K562 (cell line): ENCODE data around the gene PPP1CA. TPM values are rescaled to one million over a fixed set of nuclear protein-coding genes. Genes with fewer than 3 reads are reported as not detected.

ENCODE experiments used
- ATF4 ChIP-seq: fragments of 450-650 bp; formaldehyde crosslinking; IDR thresholded peaks from 2 replicates; pipeline ENCODE4 v1.4.0; 2022; ENCODE audit warnings: mild to moderate bottlenecking, moderate library complexity
- HBP1 ChIP-seq: fragments of 450-650 bp; formaldehyde crosslinking; IDR thresholded peaks from 2 replicates; pipeline ENCODE4 v1.4.0; 2022; ENCODE audit warnings: missing genetic modification characterization
- MAFF ChIP-seq: IDR thresholded peaks from 2 replicates; pipeline ENCODE4 v1.6.1; 2012; ENCODE audit warnings: low read length, improper control_type of control experiment
- MLLT1 ChIP-seq, 2 experiments: fragments of 450-650 bp; IDR thresholded peaks; 2 replicates each; pipeline ENCODE4 v1.6.1; 2016
- POLR2AphosphoS2 ChIP-seq: IDR thresholded peaks from 2 replicates; pipeline ENCODE4 v1.6.1; 2012; ENCODE audit warnings: low read length, improper control_type of control experiment
- PRDM10 ChIP-seq: fragments of 450-650 bp; IDR thresholded peaks from 2 replicates; pipeline ENCODE4 v1.6.1; 2018; ENCODE audit not compliant: partially characterized antibody
- PYGO2 ChIP-seq: fragments of 450-650 bp; IDR thresholded peaks from 2 replicates; pipeline ENCODE4 v1.6.1; 2016; ENCODE audit warnings: mild to moderate bottlenecking, missing genetic modification characterization, moderate library complexity, missing compliant biosample characterization
- RHOXF2B ChIP-seq: fragments of 250-450 bp; sonication (Bioruptor Pico); conservative IDR thresholded peaks from 2 replicates; pipeline ENCODE4 v1.5.1; 2021
- VEZF1 ChIP-seq: fragments of 200-800 bp; sonication (Bioruptor generic); IDR thresholded peaks from 2 replicates; pipeline ENCODE4 v1.6.1; 2017; ENCODE audit warnings: missing genetic modification characterization, missing compliant biosample characterization
- ZNF282 ChIP-seq: sonication (generic); formaldehyde crosslinking; IDR thresholded peaks from 2 replicates; pipeline ENCODE4 v1.8.1; 2023; ENCODE audit warnings: missing genetic modification reagents
- polyA plus RNA-seq, 8 experiments: library from polyadenylated mRNA; depleted of rRNA in 4 of 8; stranded (reverse) in 5 of 8; unstranded in 3 of 8; fragments of >200 nt; fragmentation: Nextera tagmentation in 2 of 8; fragmentation: Illumina TruSeq in 1 of 8; extraction: Ambion mirVana in 2 of 8; extraction: Trizol in 1 of 8; gene quantifications; 2 replicates each; pipeline versions ENCODE4 v1.2.1 to v1.2.3, GENCODE V29; 2011 to 2014; ENCODE audit warnings: inconsistent platforms in 1 of 8, missing spikeins in 1 of 8
- total RNA-seq, 7 experiments: library from RNA; depleted of rRNA in 6 of 7; stranded (reverse); fragments of >200 nt in 6 of 7; fragmentation: Illumina TruSeq in 2 of 7; extraction: Trizol in 2 of 7; gene quantifications; 2 replicates each; pipeline versions ENCODE4 v1.2.1 to v1.2.3, GENCODE V29; 2011 to 2021; ENCODE audit warnings: low replicate concordance in 1 of 7

The PPP1CA gene
- total and polyA plus RNA-seq, 9 of the 15 experiments (the other 6 are each of a cell fraction or from before 2014, with no cell fraction given) = 18.2 to 242 (median 188) TPM

- peak; percentile 46 for TF ChIP-seq PRDM10
- TF ChIP-seq VEZF1 (CRISPR knock-in tag) = peak; percentile 99
- TF ChIP-seq ATF4 (CRISPR knock-in tag) = no peak
- no peak for TF ChIP-seq PYGO2 (tag)
- no peak for TF ChIP-seq POLR2AphosphoS2
- no peak for TF ChIP-seq ZNF282 (CRISPR knock-in tag)
- TF ChIP-seq MLLT1 (IDR thresholded peaks at IDR 0.05) = no peak
- TF ChIP-seq HBP1 (CRISPR knock-in tag) = 0 out of 2 replicates have a peak, but pooled peaks have one; percentile 31
- no peak for TF ChIP-seq MAFF
- TF ChIP-seq RHOXF2B = no peak
These were observed 48.2 kb downstream of the PPP1CA start, which contains the start of gene POLD4 (continued) for GRCh38 chr11:67353317-67354074.
